K562 (cell line): ENCODE data around the gene EXOC3. TPM values are rescaled to one million over a fixed set of nuclear protein-coding genes. Genes with fewer than 3 reads are reported as not detected.

ENCODE experiments used
- ASH1L ChIP-seq: fragments of 450-650 bp; IDR thresholded peaks from 2 replicates; pipeline ENCODE4 v1.6.1; 2018; ENCODE audit warnings: borderline replicate concordance, mild to moderate bottlenecking, low read depth; ENCODE audit not compliant: partially characterized antibody
- CBX2 ChIP-seq: fragments of 200-600 bp; sonication (generic); IDR thresholded peaks from one replicate; pipeline ENCODE4 v1.6.1; 2012; ENCODE audit warnings: mild to moderate bottlenecking, low read length, inconsistent platforms; ENCODE audit not compliant: insufficient read depth, poor library complexity, severe bottlenecking
- ERF ChIP-seq: fragments of 450-650 bp; formaldehyde crosslinking; IDR thresholded peaks from 2 replicates; pipeline ENCODE4 v1.4.0; 2020; ENCODE audit warnings: mild to moderate bottlenecking, mixed read lengths
- HNRNPL ChIP-seq: fragments of 200-400 bp; formaldehyde crosslinking; IDR thresholded peaks from 2 replicates; pipeline ENCODE4 v1.6.1; 2017; ENCODE audit warnings: low read depth, mild to moderate bottlenecking, low read length
- HOMEZ ChIP-seq: fragments of 250-450 bp; sonication (Bioruptor Pico); IDR thresholded peaks from 2 replicates; pipeline ENCODE4 v1.4.0; 2020; ENCODE audit warnings: mild to moderate bottlenecking, moderate library complexity
- MTF1 ChIP-seq: fragments of 250-450 bp; sonication (Bioruptor Pico); IDR thresholded peaks from 2 replicates; pipeline ENCODE4 v1.9.0; 2021; ENCODE audit warnings: moderate library complexity, mild to moderate bottlenecking, inconsistent platforms, borderline replicate concordance
- SMARCA4 ChIP-seq: fragments of 450-650 bp; IDR thresholded peaks from 2 replicates; pipeline ENCODE4 v1.6.1; 2016
- TRIM28 ChIP-seq: fragments of 450-650 bp; IDR thresholded peaks from 2 replicates; pipeline ENCODE4 v1.6.1; 2017
- U2AF1 ChIP-seq: fragments of 200-400 bp; formaldehyde crosslinking; optimal IDR thresholded peaks from 2 replicates; pipeline ENCODE3; 2017; ENCODE audit warnings: mild to moderate bottlenecking, low read depth, low read length, moderate library complexity
- XRCC3 ChIP-seq: fragments of 450-650 bp; IDR thresholded peaks from 2 replicates; pipeline ENCODE4 v1.6.1; 2017; ENCODE audit warnings: mild to moderate bottlenecking, moderate library complexity
- ZFPM2 ChIP-seq: fragments of 250-450 bp; sonication (Bioruptor Pico); IDR thresholded peaks from 2 replicates; pipeline ENCODE4 v1.5.1; 2022; ENCODE audit warnings: mild to moderate bottlenecking
- ZNF165 ChIP-seq: fragments of 250-450 bp; sonication (Bioruptor Pico); IDR thresholded peaks from 2 replicates; pipeline ENCODE4 v1.4.0; 2020; ENCODE audit warnings: borderline replicate concordance
- ZNF212 ChIP-seq: fragments of 450-650 bp; formaldehyde crosslinking; IDR thresholded peaks from 2 replicates; pipeline ENCODE4 v1.4.0; 2020; ENCODE audit warnings: mild to moderate bottlenecking
- ZNF239 ChIP-seq: fragments of 250-450 bp; sonication (Bioruptor Pico); IDR thresholded peaks from 2 replicates; pipeline ENCODE4 v1.4.0; 2020; ENCODE audit warnings: mild to moderate bottlenecking
- ZNF311 ChIP-seq: fragments of 250-450 bp; sonication (Bioruptor Pico); IDR thresholded peaks from 2 replicates; pipeline ENCODE4 v1.4.0; 2020; ENCODE audit warnings: mild to moderate bottlenecking, moderate library complexity
- ZNF354B ChIP-seq: fragments of 250-450 bp; sonication (Bioruptor Pico); IDR thresholded peaks from 2 replicates; pipeline ENCODE4 v1.4.0; 2020
- ZNF766 ChIP-seq: fragments of 200-800 bp; sonication (Bioruptor generic); conservative IDR thresholded peaks from 2 replicates; pipeline ENCODE4 v1.6.1; 2016; ENCODE audit warnings: missing genetic modification characterization, missing compliant biosample characterization
- polyA plus RNA-seq, 8 experiments: library from polyadenylated mRNA; depleted of rRNA in 4 of 8; stranded (reverse) in 5 of 8; unstranded in 3 of 8; fragments of >200 nt; fragmentation: Nextera tagmentation in 2 of 8; fragmentation: Illumina TruSeq in 1 of 8; extraction: Ambion mirVana in 2 of 8; extraction: Trizol in 1 of 8; gene quantifications; 2 replicates each; pipeline versions ENCODE4 v1.2.1 to v1.2.3, GENCODE V29; 2011 to 2014; ENCODE audit warnings: inconsistent platforms in 1 of 8, missing spikeins in 1 of 8
- total RNA-seq, 7 experiments: library from RNA; depleted of rRNA in 6 of 7; stranded (reverse); fragments of >200 nt in 6 of 7; fragmentation: Illumina TruSeq in 2 of 7; extraction: Trizol in 2 of 7; gene quantifications; 2 replicates each; pipeline versions ENCODE4 v1.2.1 to v1.2.3, GENCODE V29; 2011 to 2021; ENCODE audit warnings: low replicate concordance in 1 of 7
- TF ChIP-seq, protein P1 (sequence below): fragments of 450-650 bp; formaldehyde crosslinking; IDR thresholded peaks from 2 replicates; pipeline ENCODE4 v1.4.0; 2020; ENCODE audit warnings: mild to moderate bottlenecking, moderate library complexity
- TF ChIP-seq, protein P2 (sequence below): IDR thresholded peaks from 3 replicates; pipeline ENCODE4 v1.6.1; 2011; ENCODE audit warnings: borderline replicate concordance, mild to moderate bottlenecking; ENCODE audit not compliant: insufficient read length, insufficient read depth
- TF ChIP-seq, protein P3 (sequence below): fragments of 250-450 bp; sonication (Bioruptor Pico); IDR thresholded peaks from 2 replicates; pipeline ENCODE4 v1.4.0; 2020; ENCODE audit warnings: mild to moderate bottlenecking
- TF ChIP-seq, protein P4 (sequence below): fragments of 450-650 bp; IDR thresholded peaks from 2 replicates; pipeline ENCODE4 v1.7.0; 2016; ENCODE audit warnings: borderline replicate concordance

Gene EXOC3
- total and polyA plus RNA-seq, 9 of the 15 experiments (the other 6 are each of a cell fraction or from before 2014, with no cell fraction given): 1.4 to 41.9 (median 22.4) TPM

- no peak for TF ChIP-seq XRCC3
- no peak for TF ChIP-seq ZFPM2 (CRISPR knock-in tag)
- no peak for TF ChIP-seq HOMEZ (CRISPR knock-in tag)
- TF ChIP-seq, protein P1, sequence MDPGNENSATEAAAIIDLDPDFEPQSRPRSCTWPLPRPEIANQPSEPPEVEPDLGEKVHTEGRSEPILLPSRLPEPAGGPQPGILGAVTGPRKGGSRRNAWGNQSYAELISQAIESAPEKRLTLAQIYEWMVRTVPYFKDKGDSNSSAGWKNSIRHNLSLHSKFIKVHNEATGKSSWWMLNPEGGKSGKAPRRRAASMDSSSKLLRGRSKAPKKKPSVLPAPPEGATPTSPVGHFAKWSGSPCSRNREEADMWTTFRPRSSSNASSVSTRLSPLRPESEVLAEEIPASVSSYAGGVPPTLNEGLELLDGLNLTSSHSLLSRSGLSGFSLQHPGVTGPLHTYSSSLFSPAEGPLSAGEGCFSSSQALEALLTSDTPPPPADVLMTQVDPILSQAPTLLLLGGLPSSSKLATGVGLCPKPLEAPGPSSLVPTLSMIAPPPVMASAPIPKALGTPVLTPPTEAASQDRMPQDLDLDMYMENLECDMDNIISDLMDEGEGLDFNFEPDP (CRISPR knock-in tag): no peak
- TF ChIP-seq TRIM28: no peak
- no peak for TF ChIP-seq MTF1 (CRISPR knock-in tag)
- TF ChIP-seq ZNF766 (CRISPR knock-in tag): peak; percentile 97
- TF ChIP-seq ZNF165 (CRISPR knock-in tag): no peak
- no peak for TF ChIP-seq ZNF212
- TF ChIP-seq, protein P2, sequence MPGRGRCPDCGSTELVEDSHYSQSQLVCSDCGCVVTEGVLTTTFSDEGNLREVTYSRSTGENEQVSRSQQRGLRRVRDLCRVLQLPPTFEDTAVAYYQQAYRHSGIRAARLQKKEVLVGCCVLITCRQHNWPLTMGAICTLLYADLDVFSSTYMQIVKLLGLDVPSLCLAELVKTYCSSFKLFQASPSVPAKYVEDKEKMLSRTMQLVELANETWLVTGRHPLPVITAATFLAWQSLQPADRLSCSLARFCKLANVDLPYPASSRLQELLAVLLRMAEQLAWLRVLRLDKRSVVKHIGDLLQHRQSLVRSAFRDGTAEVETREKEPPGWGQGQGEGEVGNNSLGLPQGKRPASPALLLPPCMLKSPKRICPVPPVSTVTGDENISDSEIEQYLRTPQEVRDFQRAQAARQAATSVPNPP: no peak
- TF ChIP-seq ZNF239 (CRISPR knock-in tag): peak; percentile 28; the same call in 1 of the 2 replicates
- no peak; the same call in 1 of the 2 replicates for TF ChIP-seq HNRNPL
- TF ChIP-seq SMARCA4: no peak
- no peak for TF ChIP-seq ASH1L
- 0 out of 2 replicates have a peak, but pooled peaks have one; percentile 20 for TF ChIP-seq ZNF311 (CRISPR knock-in tag)
- peak; percentile 85; the same call in 1 of the 2 replicates for TF ChIP-seq ERF (CRISPR knock-in tag)
- TF ChIP-seq, protein P3, sequence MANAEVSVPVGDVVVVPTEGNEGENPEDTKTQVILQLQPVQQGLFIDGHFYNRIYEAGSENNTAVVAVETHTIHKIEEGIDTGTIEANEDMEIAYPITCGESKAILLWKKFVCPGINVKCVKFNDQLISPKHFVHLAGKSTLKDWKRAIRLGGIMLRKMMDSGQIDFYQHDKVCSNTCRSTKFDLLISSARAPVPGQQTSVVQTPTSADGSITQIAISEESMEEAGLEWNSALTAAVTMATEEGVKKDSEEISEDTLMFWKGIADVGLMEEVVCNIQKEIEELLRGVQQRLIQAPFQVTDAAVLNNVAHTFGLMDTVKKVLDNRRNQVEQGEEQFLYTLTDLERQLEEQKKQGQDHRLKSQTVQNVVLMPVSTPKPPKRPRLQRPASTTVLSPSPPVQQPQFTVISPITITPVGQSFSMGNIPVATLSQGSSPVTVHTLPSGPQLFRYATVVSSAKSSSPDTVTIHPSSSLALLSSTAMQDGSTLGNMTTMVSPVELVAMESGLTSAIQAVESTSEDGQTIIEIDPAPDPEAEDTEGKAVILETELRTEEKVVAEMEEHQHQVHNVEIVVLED (CRISPR knock-in tag): peak; percentile 91
- TF ChIP-seq, protein P4, sequence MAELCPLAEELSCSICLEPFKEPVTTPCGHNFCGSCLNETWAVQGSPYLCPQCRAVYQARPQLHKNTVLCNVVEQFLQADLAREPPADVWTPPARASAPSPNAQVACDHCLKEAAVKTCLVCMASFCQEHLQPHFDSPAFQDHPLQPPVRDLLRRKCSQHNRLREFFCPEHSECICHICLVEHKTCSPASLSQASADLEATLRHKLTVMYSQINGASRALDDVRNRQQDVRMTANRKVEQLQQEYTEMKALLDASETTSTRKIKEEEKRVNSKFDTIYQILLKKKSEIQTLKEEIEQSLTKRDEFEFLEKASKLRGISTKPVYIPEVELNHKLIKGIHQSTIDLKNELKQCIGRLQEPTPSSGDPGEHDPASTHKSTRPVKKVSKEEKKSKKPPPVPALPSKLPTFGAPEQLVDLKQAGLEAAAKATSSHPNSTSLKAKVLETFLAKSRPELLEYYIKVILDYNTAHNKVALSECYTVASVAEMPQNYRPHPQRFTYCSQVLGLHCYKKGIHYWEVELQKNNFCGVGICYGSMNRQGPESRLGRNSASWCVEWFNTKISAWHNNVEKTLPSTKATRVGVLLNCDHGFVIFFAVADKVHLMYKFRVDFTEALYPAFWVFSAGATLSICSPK: no peak
- peak; percentile 63 for TF ChIP-seq U2AF1
- TF ChIP-seq CBX2: no peak
- no peak for TF ChIP-seq ZNF354B (CRISPR knock-in tag)
These were observed 29.9 kb downstream of the EXOC3 start (continued) for GRCh38 chr5:472656-473550.
